Measurements from ENCODE around the gene PHF2. TPM values are rescaled to one million over a fixed set of nuclear protein-coding genes. Genes with fewer than 3 reads are reported as not detected.

The PHF2 gene
- total and polyA plus RNA-seq, 2 of the 8 experiments (the other 6 are each of a cell fraction or from before 2014, with no cell fraction given): 3.4 to 9.4 TPM

- H2BK120ac ChIP-seq (replicated peaks; ENCODE audit: low read depth, low read length): no peak overlapping the region
- H2AK5ac ChIP-seq (ENCODE audit: low read depth, low read length): no peak overlapping the region
- peaks cover 0 to 11% (median 5%) of the 10 kb centered on the region in 4 experiments; a peak in 2 of 7 replicates for H3K27me3 ChIP-seq (replicated peaks in 1 of 4; ENCODE audit: control insufficient read depth in 3 of 4, extremely low read depth in 1 of 4, insufficient read depth in 3 of 4, low read length in 3 of 4)
- WGBS, 2 experiments (ENCODE audit: extremely low coverage in 1 of 2, insufficient coverage in 1 of 2, insufficient read length in 1 of 2, insufficient replicate concordance in 2 of 2, low coverage in 1 of 2, low lambda C conversion rate in 2 of 2, missing lambda C conversion rate in 1 of 2): 86% methylated on average over 2 of the region's 2 CpGs; no CpG with 5 or more reads in 1 of the 2 experiments
- H3K9ac ChIP-seq (replicated peaks in 1 of 4; ENCODE audit: extremely low read depth in 1 of 4, low read depth in 3 of 4, low read length in 3 of 4): no peak overlapping the region
- H2BK15ac ChIP-seq (ENCODE audit: low read length): no peak overlapping the region
- no peak for FAIRE-seq
- H3K79me2 ChIP-seq (ENCODE audit: control insufficient read depth in 1 of 2, insufficient read depth in 2 of 2, low read length in 2 of 2): no peaks in the 10 kb centered on the region
- H3K79me1 ChIP-seq (ENCODE audit: low read depth, low read length): no peaks in the 10 kb centered on the region
- no peak overlapping the region for H3K56ac ChIP-seq (replicated peaks; ENCODE audit: insufficient read length, low read depth, low read length)
- H3K23me2 ChIP-seq (ENCODE audit: low read depth, low read length): peaks cover 9% of the 10 kb centered on the region; the same call in 1 of the 2 replicates
- H4K91ac ChIP-seq (replicated peaks; ENCODE audit: insufficient read length, low read length): no peak overlapping the region
- ChIA-PET POLR2A (ENCODE audit: partially characterized antibody) (no interaction called here), CTCF (ENCODE audit: partially characterized antibody) (no interaction called here)
- H2BK5ac ChIP-seq (ENCODE audit: low read depth, low read length): no peak overlapping the region
- H3K27ac ChIP-seq (ENCODE audit: low read depth, low read length): no peak overlapping the region
- H3K14ac ChIP-seq (ENCODE audit: insufficient read length): no peak overlapping the region
- no peak for DNase-seq (ENCODE audit: low read depth in 1 of 2, low spot score in 2 of 2)
- 0 out of 4 replicates have a peak, but pooled peaks cover 0 to 4% of the 10 kb centered on the region in 2 experiments for H3K9me3 ChIP-seq (ENCODE audit: insufficient read depth in 2 of 2, low read depth in 1 of 2, low read length in 1 of 2)
- H3K23ac ChIP-seq (ENCODE audit: insufficient read length): no peak overlapping the region
- no peak overlapping the region for H3K4ac ChIP-seq (replicated peaks; ENCODE audit: insufficient read length, low read depth, low read length)
- H4K8ac ChIP-seq (ENCODE audit: extremely low read depth, insufficient read depth, low read length): no peak overlapping the region
- no peak overlapping the region for H3K18ac ChIP-seq (ENCODE audit: extremely low read depth, low read length)
- H3K4me2 ChIP-seq (ENCODE audit: insufficient read depth in 1 of 2, low read depth in 2 of 2, low read length in 2 of 2): no peak overlapping the region
- no peak overlapping the region for H3K4me3 ChIP-seq (ENCODE audit: extremely low read depth in 1 of 4, insufficient read depth in 2 of 4, low read depth in 3 of 4, low read length in 4 of 4)
- no peak overlapping the region for H2BK12ac ChIP-seq (ENCODE audit: low read depth, low read length)
- no peaks in the 10 kb centered on the region for H4K20me1 ChIP-seq (replicated peaks in 1 of 2; ENCODE audit: control insufficient read depth in 1 of 2, insufficient read depth in 2 of 2, low read length in 2 of 2)
- no peak overlapping the region for H4K5ac ChIP-seq (ENCODE audit: insufficient read length, low read depth, low read length)
- peaks cover 3 to 12% (median 8%) of the 10 kb centered on the region in 4 experiments; a peak in 6 of 7 replicates for H3K4me1 ChIP-seq (replicated peaks in 1 of 4; ENCODE audit: control insufficient read depth in 3 of 4, insufficient read depth in 4 of 4, low read length in 3 of 4)
- H3K36me3 ChIP-seq (ENCODE audit: control insufficient read depth in 2 of 4, insufficient read depth in 4 of 4, low read length in 3 of 4): no peaks in the 10 kb centered on the region
- no peak overlapping the region for H2BK20ac ChIP-seq (ENCODE audit: low read length)
- H2AFZ ChIP-seq (ENCODE audit: low read length): no peak overlapping the region
- TF ChIP-seq FOSL1 (IDR thresholded peaks at IDR 0.05; ENCODE audit: insufficient read depth, low read depth, low read length): no peak
- TF ChIP-seq BACH1 (IDR thresholded peaks at IDR 0.05; ENCODE audit: low read length): no peak
- no peak for TF ChIP-seq POLR2AphosphoS5 (IDR thresholded peaks at IDR 0.05; ENCODE audit: low read depth, low read length)
Observed at GRCh38 chr9:93572221-93572620, 4.2 kb upstream of the PHF2 start.

All from H1 (cell line).